ENCODE results near the gene STOX2.

The STOX2 gene

GRCh38 chr4:183889190-183889589, 15.9 kb upstream of the STOX2 start:
- no peak for DNase-seq

GRCh38 chr4:183897193-183897592, 7.9 kb upstream of the STOX2 start:
- DNase-seq: no peak

- DNase-seq: no peak
Measured at GRCh38 chr4:183898456-183898855, 6.7 kb upstream of the STOX2 start.

GRCh38 chr4:183903021-183903760, 1.9 kb upstream of the STOX2 start:
- DNase-seq: no peak

- no peak for DNase-seq
Measured at GRCh38 chr4:183905593-183906488, 734 bp downstream of the STOX2 start.

GRCh38 chr4:183906489-183906738, 1.3 kb downstream of the STOX2 start:
- DNase-seq: no peak

GRCh38 chr4:183906739-183907651, 1.9 kb downstream of the STOX2 start:
- no peak for DNase-seq

GRCh38 chr4:183907871-183908683, 3.0 kb downstream of the STOX2 start:
- DNase-seq: no peak

GRCh38 chr4:183909187-183909586, 4.1 kb downstream of the STOX2 start:
- DNase-seq: no peak

- DNase-seq: no peak
Measured at GRCh38 chr4:183909801-183910200, 4.7 kb downstream of the STOX2 start.

- DNase-seq: no peak
Measured at GRCh38 chr4:183912585-183912984, 7.5 kb downstream of the STOX2 start.

- DNase-seq: no peak
Measured at GRCh38 chr4:183915976-183916375, 10.9 kb downstream of the STOX2 start.

- no peak for DNase-seq
Measured at GRCh38 chr4:183918696-183919095, 13.6 kb downstream of the STOX2 start.

GRCh38 chr4:183919141-183919540, 14.0 kb downstream of the STOX2 start:
- DNase-seq: no peak

- DNase-seq: no peak
Measured at GRCh38 chr4:183920512-183920911, 15.4 kb downstream of the STOX2 start.

- DNase-seq: no peak
Measured at GRCh38 chr4:183921335-183921734, 16.2 kb downstream of the STOX2 start.

GRCh38 chr4:183924362-183925044, 19.4 kb downstream of the STOX2 start:
- no peak for DNase-seq

- no peak for DNase-seq
Measured at GRCh38 chr4:183926950-183927349, 21.8 kb downstream of the STOX2 start.

GRCh38 chr4:183932576-183932975, 27.5 kb downstream of the STOX2 start:
- no peak for DNase-seq

GRCh38 chr4:183934761-183935160, 29.7 kb downstream of the STOX2 start:
- no peak for DNase-seq

GRCh38 chr4:183935355-183936005, 30.4 kb downstream of the STOX2 start:
- no peak for DNase-seq

All from stimulated activated CD4-positive, alpha-beta T cell treated with anti-CD3 and anti-CD28 coated beads, Interleukin-1b, Interleukin-23, amount 100 ng/mL, for 48 hours (primary cell).